Heart left ventricle (tissue), 16 donors: ENCODE data around the gene NLRX1. TPM values are rescaled to one million over a fixed set of nuclear protein-coding genes. Genes with fewer than 3 reads are reported as not detected.
"Not testable (repeated sequence)": the region's sequence is repeated elsewhere in the genome, so short reads cannot be mapped to it uniquely, and the experiment has no call there.

ENCODE experiments used
- ATAC-seq, 4 donors: fragments of 200-7000 bp; cut with Tn5 transposase; one replicate each; pipeline ENCODE4 v1.9.1; 2020 to 2022; ENCODE audit warnings: moderate library complexity in 4 of 4, mild to moderate bottlenecking in 3 of 4, moderate number of reproducible peaks in 1 of 4
- DNase-seq, 5 donors: peaks; one replicate each; pipeline ENCODE4 v3.0.0-alpha.2; 2020
- H3K27ac ChIP-seq, 12 donors: fragments of 200-600 bp; sonication (generic) in 4 of 12; one replicate each; pipeline versions ENCODE4 v1.5.0 to v1.8.0; 2016 to 2022; ENCODE audit warnings: mild to moderate bottlenecking in 2 of 12
- H3K27me3 ChIP-seq, 9 donors: fragments of 200-600 bp; sonication (generic) in 2 of 9; one replicate each; pipeline versions ENCODE4 v1.5.1 to v1.8.0; 2016 to 2022; ENCODE audit warnings: mild to moderate bottlenecking in 3 of 9
- H3K36me3 ChIP-seq, 9 donors: fragments of 200-600 bp; sonication (generic) in 2 of 9; one replicate each; pipeline versions ENCODE4 v1.5.0 to v1.8.0; 2018 to 2022; ENCODE audit warnings: mild to moderate bottlenecking in 2 of 9
- H3K4me1 ChIP-seq, 12 donors: fragments of 200-600 bp; sonication (generic) in 4 of 12; one replicate each; pipeline versions ENCODE4 v1.5.0 to v1.8.0; 2016 to 2022; ENCODE audit warnings: mild to moderate bottlenecking in 3 of 12
- H3K4me3 ChIP-seq, 12 donors: fragments of 200-600 bp; sonication (generic) in 4 of 12; one replicate each; pipeline versions ENCODE4 v1.5.0 to v1.8.0; 2017 to 2022; ENCODE audit warnings: mild to moderate bottlenecking in 9 of 12, moderate library complexity in 4 of 12
- H3K9me3 ChIP-seq, 12 donors: fragments of 200-600 bp; sonication (generic) in 4 of 12; one replicate each; pipeline versions ENCODE4 v1.5.0 to v1.8.0; 2016 to 2022; ENCODE audit warnings: mild to moderate bottlenecking in 1 of 12
- POLR2A ChIP-seq, 2 donors: fragments of 450-650 bp; IDR thresholded peaks; one replicate each; pipeline ENCODE4 v1.6.1; 2017; ENCODE audit warnings: antibody characterized with exemption in 2 of 2, mild to moderate bottlenecking in 2 of 2, moderate library complexity in 2 of 2
- WGBS, 4 donors: extraction: QIAGEN DNeasy Blood & Tissue Kit in 2 of 4; methylation state at CpG; one replicate each; pipeline versions ENCODE4 v1.1.5 to v1.1.7; 2013 to 2018; 5-methylcytosine and 5-hydroxymethylcytosine counted together
- intact Hi-C, 10 donors: fragments of 100-400 bp; cut with DNase I; formaldehyde crosslinking; loops; one replicate each; pipeline versions ENCODE4 v1.11.1 to v1.14.2; 2022
- polyA plus RNA-seq, 2 donors: library from polyadenylated mRNA; stranded (reverse); fragments of 200-250 nt; gene quantifications; one replicate each; pipeline ENCODE4 v1.2.3, GENCODE V29; 2013
- total RNA-seq, 9 donors: library from RNA; depleted of rRNA in 2 of 9; stranded (reverse); fragments of >200 nt in 2 of 9; fragmentation: NEBNext Ultra II Directional in 3 of 9; extraction: Animal tissue kit (Norgen Biotek cat#: 25700) in 3 of 9; gene quantifications; one replicate each; pipeline versions ENCODE4 v1.1.0 to v1.2.4, GENCODE V29; 2016 to 2023
- TF ChIP-seq, protein P1 (sequence below), 12 donors: fragments of 200-600 bp; sonication (generic) in 4 of 12; IDR thresholded peaks; one replicate each; pipeline versions ENCODE4 v1.5.0 to v1.8.0; 2018 to 2022; ENCODE audit warnings: antibody characterized with exemption in 12 of 12, mild to moderate bottlenecking in 5 of 12
- donor health status: ischemic (EF 13 %, LVEDD 7.1; RV severe dilation, severe dysfunction).
- donor health status: healthy with polysubstance abuse.
- donor health status: DM: no; HTN: yes; CAD: no.
- donor health status: DM: no; HTN: no; CAD: no.
- donor health status: ischemic (EF 25% LVEDD 6.9; RV normal size, moderate dysfunction).
- donor health status: ischemic (EF 25% LVEDD 5.7; RV mildly dilated, moderate dysfunction).
- donor health status: healthy.
- donor health status: DM: yes; HTN: yes; CAD: no.
- donor health status: ischemic (EF 35%, LVEDD 5.7; RV mildly dilated, moderate dysfunction).
- donor health status: nonischemic (EF 11% LVEDD 7.7; RV severe dilation, severe dysfunction).
- donor health status: DM: yes; HTN: yes; CAD: no.
- donor health status: PGD.
- donor health status: ischemic (EF 29% LVEDD 5.4; RV normal size, mild dysfunction).
- donor health status: nonischemic (EF 23%, LVEDD 6.1; RV moderate dilation, normal function).

Gene NLRX1
- total and polyA plus RNA-seq, 11 donors: 10.6 to 47.0 (median 29.5) TPM

DNA sequence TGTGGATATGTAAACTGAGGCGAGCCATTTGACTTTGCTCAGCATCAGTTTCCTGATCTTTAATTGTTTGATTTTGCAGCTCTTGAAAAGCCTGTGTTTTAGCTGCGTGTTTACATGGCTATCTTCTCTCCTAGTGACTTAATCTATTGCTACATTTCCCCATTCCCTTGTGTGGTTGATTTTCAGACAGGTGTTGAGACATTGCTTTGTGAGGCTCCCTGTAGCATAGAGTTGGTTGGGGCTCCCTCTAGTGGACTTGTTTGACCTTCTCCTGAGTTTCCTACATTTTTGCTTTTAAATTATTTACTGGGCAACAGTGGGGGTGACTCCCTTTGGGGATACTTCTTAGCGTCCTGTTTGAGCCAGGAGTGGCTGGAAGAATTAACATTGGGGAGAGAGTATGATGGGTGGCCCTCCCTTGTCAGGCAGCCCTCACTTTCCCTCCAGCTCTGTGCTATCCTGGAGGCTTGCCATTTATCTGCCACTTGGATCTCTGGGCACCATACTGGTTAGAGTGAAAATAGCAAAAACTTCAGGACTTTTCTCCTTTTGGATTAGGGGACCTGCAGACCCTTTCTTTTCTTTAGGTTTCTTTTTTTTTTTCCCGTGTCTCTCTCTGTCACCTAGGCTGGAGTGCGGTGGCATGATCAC, 28.4 kb downstream of the NLRX1 start:
- no peaks in the 10 kb centered on the region for H3K36me3 ChIP-seq
- H3K4me3 ChIP-seq: no peak overlapping the region
- peaks cover 0 to 16% (median 0%) of the 10 kb centered on the region in 12 donors for H3K4me1 ChIP-seq
- TF ChIP-seq, protein P1, sequence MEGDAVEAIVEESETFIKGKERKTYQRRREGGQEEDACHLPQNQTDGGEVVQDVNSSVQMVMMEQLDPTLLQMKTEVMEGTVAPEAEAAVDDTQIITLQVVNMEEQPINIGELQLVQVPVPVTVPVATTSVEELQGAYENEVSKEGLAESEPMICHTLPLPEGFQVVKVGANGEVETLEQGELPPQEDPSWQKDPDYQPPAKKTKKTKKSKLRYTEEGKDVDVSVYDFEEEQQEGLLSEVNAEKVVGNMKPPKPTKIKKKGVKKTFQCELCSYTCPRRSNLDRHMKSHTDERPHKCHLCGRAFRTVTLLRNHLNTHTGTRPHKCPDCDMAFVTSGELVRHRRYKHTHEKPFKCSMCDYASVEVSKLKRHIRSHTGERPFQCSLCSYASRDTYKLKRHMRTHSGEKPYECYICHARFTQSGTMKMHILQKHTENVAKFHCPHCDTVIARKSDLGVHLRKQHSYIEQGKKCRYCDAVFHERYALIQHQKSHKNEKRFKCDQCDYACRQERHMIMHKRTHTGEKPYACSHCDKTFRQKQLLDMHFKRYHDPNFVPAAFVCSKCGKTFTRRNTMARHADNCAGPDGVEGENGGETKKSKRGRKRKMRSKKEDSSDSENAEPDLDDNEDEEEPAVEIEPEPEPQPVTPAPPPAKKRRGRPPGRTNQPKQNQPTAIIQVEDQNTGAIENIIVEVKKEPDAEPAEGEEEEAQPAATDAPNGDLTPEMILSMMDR (IDR thresholded peaks at IDR 0.05): peak; percentile 67 to 87 (median 80)
- TF ChIP-seq POLR2A (IDR thresholded peaks at IDR 0.05): no peak
- DNase-seq: peak in 3 of 5 donors; percentile 50 to 68 (median 63)
- WGBS, 4 donors: 44 to 47% (median 45%) methylated on average over 5 of the region's 5 CpGs
- intact Hi-C loops: loop anchor here in 9 of 10 donors (1.0 to 10.0 kb wide), 10 partner anchors 28 to 112 kb away; partner anchors contain the start of genes ABCG4 (in 3 of the 9), NLRX1 (in 2 of the 9), DPAGT1 (in 1 of the 9) and HMBS (in 1 of the 9)
- no peaks in the 10 kb centered on the region for H3K27me3 ChIP-seq
- no peak overlapping the region for H3K27ac ChIP-seq
- ATAC-seq: peak in 3 of 4 donors; percentile 87 to 90 (median 90)
- H3K9me3 ChIP-seq: no peaks in the 10 kb centered on the region

DNA sequence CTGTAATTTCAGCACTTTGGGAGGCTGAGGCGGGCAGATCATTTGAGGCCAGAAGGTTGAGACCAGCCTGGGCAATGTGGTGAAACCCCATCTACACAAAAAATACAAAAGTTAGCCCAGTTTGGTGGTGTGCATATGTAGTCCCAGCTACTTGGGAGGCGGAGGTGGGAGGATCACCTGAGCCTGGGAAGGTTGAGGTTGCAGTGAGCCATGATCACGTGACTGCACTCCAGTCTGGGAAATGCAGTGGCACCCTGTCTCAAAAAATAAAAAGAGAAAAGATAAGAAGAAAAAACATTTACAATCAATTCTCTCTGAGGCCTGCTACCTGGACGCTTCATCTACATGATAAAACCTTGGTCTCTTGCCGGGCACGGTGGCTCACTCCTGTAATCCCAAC, 30.4 kb downstream of the NLRX1 start:
- Histone ChIP-seq H3K4me3 (no peak overlapping the region), H3K9me3 (no peaks in the 10 kb centered on the region), H3K27me3 (no peaks in the 10 kb centered on the region), H3K27ac (no peak overlapping the region), H3K36me3 (no peaks in the 10 kb centered on the region), H3K4me1 (peaks cover 0 to 6% (median 0%) of the 10 kb centered on the region in 12 donors)
- intact Hi-C loops: loop anchor here in 5 of 10 donors (5.0 to 10.0 kb wide), 6 partner anchors 47 to 114 kb away; partner anchors contain the start of genes ABCG4 (in 3 of the 5), DPAGT1 (in 1 of the 5) and HMBS (in 1 of the 5)
- TF ChIP-seq POLR2A (IDR thresholded peaks at IDR 0.05): no peak
- TF ChIP-seq, protein P1 (IDR thresholded peaks at IDR 0.05): no peak
- ATAC-seq (no peak), DNase-seq (no peak)
- WGBS, 4 donors: 81 to 94% (median 91%) methylated on average over 6 of the region's 6 CpGs

DNA sequence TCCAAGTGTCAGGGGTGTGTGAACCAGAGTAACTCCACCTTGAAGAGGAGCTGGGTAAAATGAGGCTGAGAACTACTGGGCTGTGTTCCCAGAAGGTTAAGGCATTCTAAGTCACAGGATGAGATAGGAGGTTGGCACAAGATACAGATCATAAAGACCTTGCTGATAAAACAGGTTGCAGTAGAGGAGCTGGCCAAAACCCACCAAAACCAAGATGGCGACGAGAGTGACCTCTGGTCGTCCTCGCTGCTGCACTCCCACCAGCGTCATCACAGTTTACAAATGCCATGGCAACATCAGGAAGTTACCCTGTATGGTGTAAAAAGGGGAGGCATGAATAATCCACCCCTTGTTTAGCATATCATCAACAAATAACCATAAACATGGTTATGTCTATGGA, 32.7 kb downstream of the NLRX1 start:
- not testable (repeated sequence) for H3K9me3 ChIP-seq, H3K27ac ChIP-seq, DNase-seq, ATAC-seq, H3K4me3 ChIP-seq, H3K27me3 ChIP-seq, H3K36me3 ChIP-seq
- 86 to 95% (median 88%) methylated on average over 5 of the region's 5 CpGs for WGBS, 4 donors
- intact Hi-C loops: loop anchor here in 5 of 10 donors (5.0 to 10.0 kb wide), 5 partner anchors 81 to 274 kb away; no protein-coding TSS in a partner anchor
- H3K4me1 ChIP-seq: peaks cover 0 to 17% (median 5%) of the 10 kb centered on the region in 12 donors

DNA sequence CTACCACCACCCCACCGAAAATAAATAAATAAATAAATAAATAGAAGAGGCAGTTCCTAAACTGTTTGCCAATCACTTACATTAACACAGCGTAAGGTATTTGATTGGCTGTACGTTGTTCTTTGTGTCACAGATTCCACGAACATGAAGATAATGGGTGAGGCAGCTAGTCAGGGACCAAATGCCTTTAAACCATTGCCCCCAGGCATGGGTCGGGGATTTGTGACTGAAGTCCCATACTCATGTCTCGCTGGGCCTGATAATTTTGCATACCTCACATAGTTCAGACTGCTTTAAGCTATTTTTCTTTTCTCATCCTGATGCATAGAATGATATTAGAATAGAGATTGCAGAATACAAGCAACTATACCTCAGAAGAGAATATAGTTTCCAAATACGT, 34.0 kb downstream of the NLRX1 start:
- no peaks in the 10 kb centered on the region for H3K27me3 ChIP-seq
- H3K9me3 ChIP-seq: no peaks in the 10 kb centered on the region
- ATAC-seq: no peak
- intact Hi-C loops: loop anchor here in 5 of 10 donors (5.0 to 10.0 kb wide), 5 partner anchors 80 to 272 kb away; no protein-coding TSS in a partner anchor
- DNase-seq: no peak
- H3K36me3 ChIP-seq: no peaks in the 10 kb centered on the region
- 86 to 93% (median 89%) methylated on average over 7 of the region's 7 CpGs for WGBS, 4 donors
- no peak overlapping the region for H3K4me3 ChIP-seq
- no peak overlapping the region for H3K27ac ChIP-seq
- peaks cover 0 to 17% (median 12%) of the 10 kb centered on the region in 12 donors for H3K4me1 ChIP-seq
- TF ChIP-seq, protein P1 (IDR thresholded peaks at IDR 0.05): no peak
- TF ChIP-seq POLR2A (IDR thresholded peaks at IDR 0.05): no peak
